Hematopoietic multipotent progenitor cell treated with erythropoietin and hydrocortisone succinate and interleukin-3 and kit ligand, for 6 days (in vitro differentiated cells): Measurements from ENCODE around the gene C1orf50.
A peak's percentile ranks its signal among the peaks of the same experiment; 100 is the strongest.

ENCODE experiments used
- DNase-seq: peaks from one replicate; pipeline ENCODE4 v3.0.0-alpha.2; 2015

C1orf50 gene

GRCh38 chr1:42765269-42765668 is 1.8 kb upstream of the C1orf50 start:
- DNase-seq = no peak

GRCh38 chr1:42765832-42766740 is 963 bp upstream of the C1orf50 start:
- peak; percentile 72 for DNase-seq

- peak; percentile 60 for DNase-seq
Measured at GRCh38 chr1:42767510-42768000, 506 bp downstream of the C1orf50 start.

GRCh38 chr1:42768172-42768571 is 1.1 kb downstream of the C1orf50 start:
- peak; percentile 44 for DNase-seq

- DNase-seq = no peak
Measured at GRCh38 chr1:42769811-42770210, 2.8 kb downstream of the C1orf50 start.

- DNase-seq = no peak
Measured at GRCh38 chr1:42773420-42773819, 6.4 kb downstream of the C1orf50 start.

- DNase-seq = no peak
Measured at GRCh38 chr1:42774928-42775526, 8.0 kb downstream of the C1orf50 start.

GRCh38 chr1:42776502-42776901 is 9.5 kb downstream of the C1orf50 start:
- DNase-seq = no peak

- peak; percentile 79 for DNase-seq
Measured at GRCh38 chr1:42777852-42778251, 10.8 kb downstream of the C1orf50 start.

GRCh38 chr1:42779725-42780124 is 12.7 kb downstream of the C1orf50 start:
- DNase-seq = no peak

GRCh38 chr1:42780176-42780575 is 13.1 kb downstream of the C1orf50 start:
- no peak for DNase-seq

GRCh38 chr1:42783092-42783491 is 16.0 kb downstream of the C1orf50 start:
- DNase-seq = no peak

- DNase-seq = no peak
Measured at GRCh38 chr1:42784547-42784945, 17.5 kb downstream of the C1orf50 start.

GRCh38 chr1:42784946-42785693 is 18.1 kb downstream of the C1orf50 start, which contains the start of gene TMEM269:
TMEM269 (plus strand) TSS chr1:42784991; CDS start chr1:42789894, 4,903 bp downstream.
- DNase-seq = peak; percentile 32

- DNase-seq = no peak
Measured at GRCh38 chr1:42786097-42786496, 19.0 kb downstream of the C1orf50 start.

- DNase-seq = no peak
Measured at GRCh38 chr1:42788021-42788420, 21.0 kb downstream of the C1orf50 start.

- no peak for DNase-seq
Measured at GRCh38 chr1:42793824-42794223, 26.8 kb downstream of the C1orf50 start.

- DNase-seq = no peak
Measured at GRCh38 chr1:42797414-42797813, 30.4 kb downstream of the C1orf50 start.

GRCh38 chr1:42797979-42798378 is 30.9 kb downstream of the C1orf50 start:
- no peak for DNase-seq

- no peak for DNase-seq
Measured at GRCh38 chr1:42801832-42802473, 34.9 kb downstream of the C1orf50 start.

- no peak for DNase-seq
Measured at GRCh38 chr1:42806171-42806570, 39.1 kb downstream of the C1orf50 start.

- no peak for DNase-seq
Measured at GRCh38 chr1:42806593-42806992, 39.5 kb downstream of the C1orf50 start.
